Body of pancreas (tissue), 4 donors: ENCODE results near the gene NARF. TPM values are rescaled to one million over a fixed set of nuclear protein-coding genes. Genes with fewer than 3 reads are reported as not detected.
"Not testable (repeated sequence)": the region's sequence is repeated elsewhere in the genome, so short reads cannot be mapped to it uniquely, and the experiment has no call there.

Source experiments
- ATAC-seq: fragments of 150-250 bp; one replicate; pipeline ENCODE4 v1.9.1; 2016
- DNase-seq, 4 donors: peaks; one replicate each; pipeline ENCODE4 v3.0.0-alpha.2; 2019
- H3K27ac ChIP-seq, 4 donors: fragments of 200-600 bp; sonication (generic); 1 replicate in 3 of 4; 2 replicates in 1 of 4; pipeline versions ENCODE4 v1.5.1 to v1.6.1; 2016 to 2019; ENCODE audit warnings: mild to moderate bottlenecking in 1 of 4, mixed read lengths in 1 of 4, moderate library complexity in 1 of 4
- H3K27me3 ChIP-seq, 2 donors: fragments of 200-600 bp; sonication (generic); one replicate each; pipeline ENCODE4 v1.6.0; 2016; ENCODE audit warnings: mild to moderate bottlenecking in 1 of 2
- H3K36me3 ChIP-seq, 2 donors: fragments of 200-600 bp; sonication (generic); replicated peaks in 1 of 2; 2 replicates each; pipeline ENCODE4 v1.5.1; 2016; ENCODE audit warnings: low read depth in 2 of 2; ENCODE audit not compliant: insufficient read depth in 1 of 2
- H3K4me1 ChIP-seq: fragments of 200-600 bp; sonication (generic); one replicate; pipeline ENCODE4 v1.6.0; 2016
- H3K4me3 ChIP-seq, 2 donors: fragments of 200-600 bp; sonication (generic); 1 replicate in 1 of 2; 2 replicates in 1 of 2; pipeline ENCODE4 v1.5.1; 2016 to 2019
- H3K9me3 ChIP-seq, 3 donors: fragments of 200-600 bp; sonication (generic); 1 replicate in 2 of 3; 2 replicates in 1 of 3; pipeline ENCODE4 v1.5.1; 2016
- CTCF ChIP-seq, 7 experiments: fragments of 450-650 bp in 4 of 7; fragments of 200-600 bp in 3 of 7; sonication (generic) in 3 of 7; IDR thresholded peaks; one replicate each; pipeline ENCODE4 v1.5.1; 2016 to 2019; ENCODE audit warnings: antibody characterized with exemption in 7 of 7
- POLR2A ChIP-seq, 3 donors: fragments of 450-650 bp; IDR thresholded peaks; one replicate each; pipeline ENCODE4 v1.6.1; 2016; ENCODE audit warnings: antibody characterized with exemption in 3 of 3, mild to moderate bottlenecking in 2 of 3
- WGBS, 2 donors: methylation state at CpG; one replicate each; pipeline ENCODE4 v1.1.5; 2017; 5-methylcytosine and 5-hydroxymethylcytosine counted together
- intact Hi-C: fragments of 100-400 bp; cut with DNase I; formaldehyde crosslinking; loops from one replicate; pipeline ENCODE4 v1.15.1; 2023
- total RNA-seq, 2 donors: library from RNA; depleted of rRNA; stranded (reverse); fragments of >200 nt; gene quantifications; one replicate each; pipeline ENCODE4 v1.1.0, GENCODE V29; 2016

NARF gene
- 10 to 100 TPM; 14.5 to 85.4 TPM for total RNA-seq

GRCh38 chr17:82458179-82458884 lies at the start of gene NARF:
Gene NARF (plus strand): TSS chr17:82458741. CDS start chr17:82458804, 63 bp downstream.
- ATAC-seq: peak; percentile 97
- H3K27ac ChIP-seq: peak within 1 kb of the TSS; percentile 100
- H3K4me1 ChIP-seq: peaks cover 48% of the 10 kb centered on the region
- DNase-seq: peak; percentile 96 to 98 (median 98)
- H3K4me3 ChIP-seq: peak within 1 kb of the TSS; percentile 51 to 76
- H3K27me3 ChIP-seq: no peaks in the 10 kb centered on the region
- intact Hi-C loops: no loop called here
- H3K9me3 ChIP-seq: no peaks in the 10 kb centered on the region
- 0% methylated on average over 1 to 85 of the region's 85 CpGs for WGBS, 2 donors
- no peaks in the 10 kb centered on the region for H3K36me3 ChIP-seq
- TF ChIP-seq POLR2A (IDR thresholded peaks at IDR 0.05) (peak; percentile 98), CTCF (IDR thresholded peaks at IDR 0.05) (peak in 1 of 7 experiments; percentile 9)

- no peak overlapping the region for H3K27ac ChIP-seq
- no peak overlapping the region for H3K4me3 ChIP-seq
- H3K27me3 ChIP-seq: no peaks in the 10 kb centered on the region
- no peak for ATAC-seq
- intact Hi-C loops: no loop called here
- WGBS, 2 donors: 94 to 96% methylated on average over 19 to 21 of the region's 21 CpGs
- H3K9me3 ChIP-seq: no peaks in the 10 kb centered on the region
- no peak for TF ChIP-seq CTCF (IDR thresholded peaks at IDR 0.05)
- no peak for TF ChIP-seq POLR2A (IDR thresholded peaks at IDR 0.05)
- H3K4me1 ChIP-seq: peaks cover 10% of the 10 kb centered on the region
- no peaks in the 10 kb centered on the region for H3K36me3 ChIP-seq
- DNase-seq: no peak
Observed at GRCh38 chr17:82408938-82409318, 49.6 kb upstream of the NARF start.

- TF ChIP-seq CTCF (IDR thresholded peaks at IDR 0.05) (no peak), POLR2A (IDR thresholded peaks at IDR 0.05) (no peak)
- Histone ChIP-seq H3K4me1 (peaks cover 17% of the 10 kb centered on the region), H3K27ac (no peak overlapping the region), H3K36me3 (no peaks in the 10 kb centered on the region), H3K9me3 (no peaks in the 10 kb centered on the region), H3K4me3 (no peak overlapping the region), H3K27me3 (no peaks in the 10 kb centered on the region)
- WGBS, 2 donors: 87 to 92% methylated on average over 10 to 14 of the region's 14 CpGs
- no peak for ATAC-seq
- no peak for DNase-seq
- intact Hi-C loops: loop anchor here (5.0 kb wide), 1 partner anchor 63 kb away; no protein-coding TSS in a partner anchor
Observed at GRCh38 chr17:82410014-82410716, 48.4 kb upstream of the NARF start.

- no peak for TF ChIP-seq POLR2A (IDR thresholded peaks at IDR 0.05)
- TF ChIP-seq CTCF (IDR thresholded peaks at IDR 0.05): no peak
- intact Hi-C loops: loop anchor here (5.0 kb wide), 1 partner anchor 64 kb away; no protein-coding TSS in a partner anchor
- no peak for DNase-seq
- Histone ChIP-seq H3K27ac (no peak overlapping the region), H3K27me3 (no peaks in the 10 kb centered on the region), H3K9me3 (no peaks in the 10 kb centered on the region), H3K4me1 (peaks cover 17% of the 10 kb centered on the region), H3K36me3 (no peaks in the 10 kb centered on the region), H3K4me3 (no peak overlapping the region)
- 92 to 98% methylated on average over 19 to 22 of the region's 24 CpGs for WGBS, 2 donors
- ATAC-seq: no peak
Observed at GRCh38 chr17:82411396-82412053, 47.0 kb upstream of the NARF start.

- not testable (repeated sequence) for H3K4me3 ChIP-seq, H3K27me3 ChIP-seq, H3K9me3 ChIP-seq, H3K36me3 ChIP-seq, DNase-seq, ATAC-seq, H3K27ac ChIP-seq
- H3K4me1 ChIP-seq: peaks cover 17% of the 10 kb centered on the region
- intact Hi-C loops: loop anchor here (5.0 kb wide), 1 partner anchor 65 kb away; no protein-coding TSS in a partner anchor
- WGBS, 2 donors: 63 to 78% methylated on average over 14 to 16 of the region's 16 CpGs
Observed at GRCh38 chr17:82412081-82412480, 46.5 kb upstream of the NARF start.
